HepG2 (cell line): ENCODE measurements around the gene FAM221B.

Source experiments
- CBX5 ChIP-seq: sonication (generic); formaldehyde crosslinking; IDR thresholded peaks from 2 replicates; pipeline ENCODE4 v1.4.0; 2020; ENCODE audit warnings: missing genetic modification reagents, borderline replicate concordance
- CTCF ChIP-seq: sonication (generic); formaldehyde crosslinking; IDR thresholded peaks from 2 replicates; pipeline ENCODE4 v1.5.0; 2020; ENCODE audit warnings: mild to moderate bottlenecking, missing genetic modification reagents, moderate library complexity
- KMT2B ChIP-seq: IDR thresholded peaks from 2 replicates; pipeline ENCODE4 v1.6.1; 2016; ENCODE audit warnings: missing genetic modification reagents, missing compliant biosample characterization
- MTA3 ChIP-seq: sonication (generic); formaldehyde crosslinking; IDR thresholded peaks from 2 replicates; pipeline ENCODE4 v1.4.0; 2020; ENCODE audit warnings: missing genetic modification reagents
- RNF219 ChIP-seq: sonication (generic); formaldehyde crosslinking; IDR thresholded peaks from 2 replicates; pipeline ENCODE4 v1.5.0; 2020; ENCODE audit warnings: mild to moderate bottlenecking, missing genetic modification reagents
- ZNF574 ChIP-seq: sonication (generic); formaldehyde crosslinking; IDR thresholded peaks from 2 replicates; pipeline ENCODE4 v1.4.0; 2020; ENCODE audit warnings: missing genetic modification reagents

GRCh38 chr9:35806101-35806500 is 22.4 kb downstream of the FAM221B start:
- TF ChIP-seq ZNF574 (CRISPR knock-in tag) (no peak), CTCF (CRISPR knock-in tag) (no peak), CBX5 (CRISPR knock-in tag) (no peak), RNF219 (CRISPR knock-in tag) (no peak), KMT2B (CRISPR knock-in tag) (no peak), MTA3 (CRISPR knock-in tag) (no peak)
